BJ (cell line): ENCODE measurements around the gene ARL5C. TPM values are rescaled to one million over a fixed set of nuclear protein-coding genes. Genes with fewer than 3 reads are reported as not detected.

Source experiments
- CTCF ChIA-PET: fragments of 350-600 bp; formaldehyde crosslinking; extraction: SDS; loops from one replicate; lab custom pipeline; 2021; ENCODE audit warnings: antibody characterized with exemption, inconsistent platforms; lab: Yijun Ruan, JAX
- POLR2A ChIA-PET: fragments of 300-600 bp; sonication (Branson Sonifier 250); formaldehyde crosslinking; extraction: SDS; loops from one replicate; lab custom pipeline; 2021; ENCODE audit warnings: antibody characterized with exemption; lab: Charles Lee
- DNase-seq: peaks from one replicate; pipeline ENCODE4 v3.0.0-alpha.2; 2011; ENCODE audit warnings: low read depth
- H3K27me3 ChIP-seq: 2 replicates; pipeline ENCODE4 v1.6.0; 2011; ENCODE audit warnings: low read length; ENCODE audit not compliant: control insufficient read depth, insufficient read depth
- H3K36me3 ChIP-seq: 2 replicates; pipeline ENCODE4 v1.5.1; 2011; ENCODE audit warnings: low read length; ENCODE audit not compliant: control insufficient read depth, insufficient read depth
- H3K4me3 ChIP-seq: 2 replicates; pipeline ENCODE4 v1.5.1; 2011; ENCODE audit warnings: low read depth, mild to moderate bottlenecking, control low read depth, low read length
- polyA plus RNA-seq: library from polyadenylated mRNA; depleted of rRNA; stranded (reverse); fragments of >200 nt; gene quantifications from 2 replicates; pipeline ENCODE4 v1.2.3, GENCODE V29; 2011
- TF ChIP-seq, protein P1 (sequence below): IDR thresholded peaks from 2 replicates; pipeline ENCODE4 v1.5.1; 2011; ENCODE audit warnings: low read depth, mild to moderate bottlenecking, control low read depth, inconsistent platforms, low read length, moderate library complexity; ENCODE audit not compliant: insufficient read depth

ARL5C gene
- polyA plus RNA-seq, 1 experiment = not detected

DNA sequence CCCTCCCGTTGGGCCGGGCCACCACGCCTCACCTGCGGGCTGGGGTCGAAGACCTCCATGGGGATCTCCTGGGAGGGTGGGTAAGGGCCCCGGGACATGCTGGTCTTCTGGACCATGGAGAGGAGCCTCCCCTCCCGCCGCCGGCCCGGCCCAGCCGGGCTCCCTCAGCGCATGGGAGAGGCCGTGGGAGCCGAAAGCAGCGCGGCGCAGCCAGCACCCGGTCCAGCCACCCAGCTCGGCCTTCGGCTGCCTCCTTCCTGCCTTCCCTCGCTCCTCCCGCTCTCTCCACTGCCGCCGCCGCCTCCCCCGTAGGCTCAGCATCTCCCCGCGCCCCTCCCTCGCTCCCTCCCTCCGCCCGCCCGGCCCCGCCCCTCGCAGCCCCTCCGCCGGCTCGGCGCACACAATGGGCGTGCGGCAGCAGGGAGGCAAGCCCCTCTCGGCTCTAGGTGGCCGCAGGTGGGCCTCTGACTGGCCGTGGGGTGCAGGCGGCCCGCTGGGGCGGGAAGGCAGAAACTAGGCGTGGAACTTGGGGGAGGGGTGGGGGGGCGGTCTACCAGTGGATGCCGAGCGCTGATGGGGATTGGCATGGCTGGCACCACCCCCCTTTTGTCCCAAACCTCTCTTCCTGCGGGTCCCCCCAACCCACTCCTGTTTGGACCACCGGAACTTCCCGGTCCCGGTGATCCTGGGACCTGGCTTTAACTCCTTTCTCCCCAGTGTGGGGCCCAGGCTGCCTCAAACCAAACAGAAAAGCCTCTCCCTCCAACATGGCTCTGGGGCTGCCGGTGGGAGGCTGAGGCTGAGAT is 31.6 kb upstream of the ARL5C start, which contains the start of gene CACNB1:
Gene CACNB1 (minus strand): TSS at position 290 of the 806 bp plus-strand sequence. CDS start 174 bp downstream, at position 116.
- Histone ChIP-seq H3K4me3 (peak within 1 kb of the TSS; percentile 75), H3K27me3 (no peaks in the 10 kb centered on the region), H3K36me3 (peaks cover 18% of the 10 kb centered on the region)
- TF ChIP-seq, protein P1, sequence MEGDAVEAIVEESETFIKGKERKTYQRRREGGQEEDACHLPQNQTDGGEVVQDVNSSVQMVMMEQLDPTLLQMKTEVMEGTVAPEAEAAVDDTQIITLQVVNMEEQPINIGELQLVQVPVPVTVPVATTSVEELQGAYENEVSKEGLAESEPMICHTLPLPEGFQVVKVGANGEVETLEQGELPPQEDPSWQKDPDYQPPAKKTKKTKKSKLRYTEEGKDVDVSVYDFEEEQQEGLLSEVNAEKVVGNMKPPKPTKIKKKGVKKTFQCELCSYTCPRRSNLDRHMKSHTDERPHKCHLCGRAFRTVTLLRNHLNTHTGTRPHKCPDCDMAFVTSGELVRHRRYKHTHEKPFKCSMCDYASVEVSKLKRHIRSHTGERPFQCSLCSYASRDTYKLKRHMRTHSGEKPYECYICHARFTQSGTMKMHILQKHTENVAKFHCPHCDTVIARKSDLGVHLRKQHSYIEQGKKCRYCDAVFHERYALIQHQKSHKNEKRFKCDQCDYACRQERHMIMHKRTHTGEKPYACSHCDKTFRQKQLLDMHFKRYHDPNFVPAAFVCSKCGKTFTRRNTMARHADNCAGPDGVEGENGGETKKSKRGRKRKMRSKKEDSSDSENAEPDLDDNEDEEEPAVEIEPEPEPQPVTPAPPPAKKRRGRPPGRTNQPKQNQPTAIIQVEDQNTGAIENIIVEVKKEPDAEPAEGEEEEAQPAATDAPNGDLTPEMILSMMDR = no peak
- CTCF ChIA-PET = interaction anchor here (0.7 to 4.6 kb wide), 7 partner anchors 23 to 643 kb away, joined by 3 to 25 read pairs (median 4); partner anchors contain the start of gene ARL5C
- DNase-seq = no peak
- POLR2A ChIA-PET = no interaction called here

DNA sequence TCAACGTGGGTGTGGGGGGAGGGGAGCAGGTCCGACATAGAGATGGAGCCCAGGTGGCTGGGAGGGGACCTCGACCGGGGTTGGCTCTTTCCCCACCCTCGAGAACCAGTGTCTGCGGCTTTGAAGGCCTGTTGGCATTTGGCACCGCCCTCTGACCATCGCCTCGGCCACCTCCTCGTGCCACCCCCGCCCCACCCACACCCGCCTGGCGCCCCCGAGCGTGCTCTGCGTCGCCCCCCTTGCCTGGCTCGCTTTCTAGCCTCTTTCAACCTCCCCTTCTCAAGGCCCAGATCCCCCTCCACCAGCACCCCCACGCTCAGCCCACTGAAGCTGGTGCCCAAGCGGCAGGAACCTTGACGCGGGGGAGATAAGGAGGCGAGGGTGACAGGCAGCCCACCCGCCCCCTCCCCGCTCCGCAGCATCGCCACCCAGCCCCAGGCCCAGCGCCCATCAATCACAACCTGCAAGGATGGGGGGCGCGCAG is 30.9 kb upstream of the ARL5C start:
- DNase-seq = no peak
- peaks cover 17% of the 10 kb centered on the region for H3K36me3 ChIP-seq
- TF ChIP-seq, protein P1 = no peak
- ChIA-PET POLR2A (no interaction called here), CTCF (interaction anchor here (0.7 to 4.6 kb wide), 5 partner anchors 22 to 643 kb away, joined by 3 to 25 read pairs (median 4); no protein-coding TSS in a partner anchor)
- H3K27me3 ChIP-seq = no peaks in the 10 kb centered on the region
- peak overlapping the region; percentile 75 for H3K4me3 ChIP-seq

DNA sequence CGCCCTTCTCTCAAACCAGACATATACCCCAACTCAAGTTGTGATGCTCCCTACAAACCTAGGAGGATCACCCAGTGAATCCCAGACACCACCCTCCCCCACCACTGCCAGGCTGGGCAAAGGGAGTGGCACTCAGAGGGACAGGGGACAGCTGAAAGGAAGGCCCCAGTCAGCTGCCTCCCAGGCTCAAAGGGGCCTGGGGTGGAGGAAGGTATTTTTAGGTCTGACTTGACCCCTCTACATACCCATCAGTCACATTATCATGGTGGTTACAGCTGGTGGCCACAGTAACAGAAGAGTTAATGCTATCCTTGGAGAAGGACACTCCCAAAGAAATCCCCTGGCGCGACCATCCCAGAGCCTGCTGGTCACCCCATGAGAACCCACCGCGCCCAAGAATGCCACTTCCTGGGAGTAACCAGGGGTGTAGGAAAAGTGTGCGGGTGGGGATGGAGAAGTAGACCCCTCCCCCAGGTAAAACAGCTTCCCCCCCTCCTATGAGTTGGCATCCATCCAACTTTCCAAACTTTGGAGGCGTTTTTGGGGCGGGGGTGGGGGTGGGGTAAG is 30.4 kb upstream of the ARL5C start:
- CTCF ChIA-PET = interaction anchor here (0.6 to 4.6 kb wide), 7 partner anchors 10 to 49 kb away, joined by 3 to 25 read pairs (median 5); no protein-coding TSS in a partner anchor
- TF ChIP-seq, protein P1 = no peak
- H3K36me3 ChIP-seq = peaks cover 20% of the 10 kb centered on the region
- no peak for DNase-seq
- H3K27me3 ChIP-seq = no peaks in the 10 kb centered on the region
- H3K4me3 ChIP-seq = peak overlapping the region; percentile 75
- POLR2A ChIA-PET = no interaction called here

DNA sequence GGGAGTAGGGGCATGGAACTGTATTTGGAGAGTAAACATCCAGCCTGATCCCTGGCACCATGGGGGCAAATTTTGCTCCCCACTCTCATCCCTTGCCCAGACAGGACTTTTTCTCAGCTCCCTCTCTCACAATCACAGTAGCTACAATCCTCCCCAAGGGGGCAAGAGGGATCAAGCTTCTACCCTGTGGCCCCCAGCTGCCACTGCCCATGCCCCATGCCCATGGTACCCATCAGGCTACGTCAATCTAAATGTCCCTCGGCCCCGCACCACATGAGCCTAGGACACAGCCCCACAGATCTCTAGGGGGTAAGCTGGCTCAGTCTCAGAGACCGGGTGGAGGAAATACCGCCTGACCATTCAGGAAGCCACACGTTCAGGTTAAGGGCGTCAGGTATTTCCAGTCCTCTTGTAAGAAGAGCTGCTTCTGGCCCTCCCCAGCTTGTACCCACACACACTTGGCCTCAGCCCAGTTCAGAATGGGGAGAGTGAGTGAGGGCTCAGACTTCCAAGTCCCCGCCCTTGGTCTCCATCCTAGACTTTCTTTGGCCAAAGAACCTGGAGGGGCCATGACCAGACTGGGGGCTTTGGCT is 29.7 kb upstream of the ARL5C start:
- CTCF ChIA-PET = interaction anchor here (0.6 to 4.7 kb wide), 9 partner anchors 9 to 49 kb away, joined by 3 to 26 read pairs (median 5); no protein-coding TSS in a partner anchor
- Histone ChIP-seq H3K4me3 (peak overlapping the region; percentile 75), H3K27me3 (no peaks in the 10 kb centered on the region), H3K36me3 (peaks cover 20% of the 10 kb centered on the region)
- POLR2A ChIA-PET = no interaction called here
- TF ChIP-seq, protein P1 = no peak
- DNase-seq = no peak
